Stomach (tissue), 9 donors: Measurements from ENCODE around the gene TMEM140. TPM values are rescaled to one million over a fixed set of nuclear protein-coding genes. Genes with fewer than 3 reads are reported as not detected.
"Not testable (repeated sequence)": the region's sequence is repeated elsewhere in the genome, so short reads cannot be mapped to it uniquely, and the experiment has no call there.

Experiments used
- DNase-seq, 2 donors: peaks; one replicate each; pipeline versions ENCODE4 v3.0.0 to v3.0.0-alpha.2; 2013 to 2019
- H3K27ac ChIP-seq, 5 donors: fragments of 200-600 bp in 4 of 5; sonication (generic) in 4 of 5; one replicate each; pipeline ENCODE4 v1.5.1; 2013 to 2019; ENCODE audit warnings: mild to moderate bottlenecking in 1 of 5, moderate library complexity in 1 of 5
- H3K27me3 ChIP-seq, 3 donors: fragments of 200-600 bp; sonication (generic); one replicate each; pipeline ENCODE4 v1.5.1; 2017 to 2019; ENCODE audit warnings: mixed run types in 1 of 3
- H3K36me3 ChIP-seq, 4 donors: fragments of 200-600 bp; sonication (generic); 1 replicate in 3 of 4; 2 replicates in 1 of 4; pipeline ENCODE4 v1.5.1; 2016 to 2019
- H3K4me1 ChIP-seq, 4 donors: fragments of 200-600 bp; sonication (generic); one replicate each; pipeline ENCODE4 v1.5.1; 2016 to 2019
- H3K4me3 ChIP-seq, 4 donors: fragments of 200-600 bp; sonication (generic) in 3 of 4; one replicate each; pipeline ENCODE4 v1.5.1; 2016 to 2019; ENCODE audit warnings: mild to moderate bottlenecking in 1 of 4
- H3K9me3 ChIP-seq, 4 donors: fragments of 200-600 bp; sonication (generic); one replicate each; pipeline ENCODE4 v1.5.1; 2016 to 2019
- EP300 ChIP-seq: sonication (generic); formaldehyde crosslinking; IDR thresholded peaks from one replicate; pipeline ENCODE4 v1.6.1; 2017; ENCODE audit warnings: antibody characterized with exemption
- POLR2A ChIP-seq, 4 donors: fragments of 450-650 bp; IDR thresholded peaks; one replicate each; pipeline ENCODE4 v1.6.1; 2016; ENCODE audit warnings: antibody characterized with exemption in 4 of 4, control low read depth in 2 of 4, mild to moderate bottlenecking in 1 of 4, moderate library complexity in 1 of 4
- POLR2AphosphoS5 ChIP-seq, 3 donors: sonication (generic); formaldehyde crosslinking; IDR thresholded peaks; one replicate each; pipeline ENCODE4 v1.6.1; 2016; ENCODE audit warnings: antibody characterized with exemption in 3 of 3
- WGBS, 5 donors: extraction: QIAGEN DNeasy Blood & Tissue Kit in 3 of 5; methylation state at CpG; one replicate each; pipeline versions ENCODE4 v1.1.5 to v1.1.7; 2013 to 2018; 5-methylcytosine and 5-hydroxymethylcytosine counted together
- intact Hi-C: fragments of 100-400 bp; cut with DNase I; formaldehyde crosslinking; loops from one replicate; pipeline ENCODE4 v1.15.1; 2023; ENCODE audit warnings: low total_unique reads
- polyA plus RNA-seq, 3 donors: library from polyadenylated mRNA; stranded (reverse); fragments of 200-250 nt; gene quantifications; one replicate each; pipeline ENCODE4 v1.2.3, GENCODE V29; 2013
- total RNA-seq, 5 donors: library from RNA; depleted of rRNA; stranded (reverse); fragments of >200 nt; gene quantifications; one replicate each; pipeline versions ENCODE4 v1.1.0 to v1.2.3, GENCODE V29; 2014 to 2016
- TF ChIP-seq, protein P1 (sequence below), 7 experiments: fragments of 450-650 bp in 4 of 7; fragments of 200-600 bp in 3 of 7; sonication (generic) in 3 of 7; IDR thresholded peaks; one replicate each; pipeline ENCODE4 v1.5.1; 2016 to 2019; ENCODE audit warnings: antibody characterized with exemption in 7 of 7, control low read depth in 2 of 7, mild to moderate bottlenecking in 1 of 7
- donor health status: healthy with polysubstance abuse.
- donor health status: Bipolar disorder and iron deficiency.
- donor health status: healthy.

TMEM140 gene
- total and polyA plus RNA-seq, 8 donors: 0.89 to 18.7 (median 7.9) TPM

DNA sequence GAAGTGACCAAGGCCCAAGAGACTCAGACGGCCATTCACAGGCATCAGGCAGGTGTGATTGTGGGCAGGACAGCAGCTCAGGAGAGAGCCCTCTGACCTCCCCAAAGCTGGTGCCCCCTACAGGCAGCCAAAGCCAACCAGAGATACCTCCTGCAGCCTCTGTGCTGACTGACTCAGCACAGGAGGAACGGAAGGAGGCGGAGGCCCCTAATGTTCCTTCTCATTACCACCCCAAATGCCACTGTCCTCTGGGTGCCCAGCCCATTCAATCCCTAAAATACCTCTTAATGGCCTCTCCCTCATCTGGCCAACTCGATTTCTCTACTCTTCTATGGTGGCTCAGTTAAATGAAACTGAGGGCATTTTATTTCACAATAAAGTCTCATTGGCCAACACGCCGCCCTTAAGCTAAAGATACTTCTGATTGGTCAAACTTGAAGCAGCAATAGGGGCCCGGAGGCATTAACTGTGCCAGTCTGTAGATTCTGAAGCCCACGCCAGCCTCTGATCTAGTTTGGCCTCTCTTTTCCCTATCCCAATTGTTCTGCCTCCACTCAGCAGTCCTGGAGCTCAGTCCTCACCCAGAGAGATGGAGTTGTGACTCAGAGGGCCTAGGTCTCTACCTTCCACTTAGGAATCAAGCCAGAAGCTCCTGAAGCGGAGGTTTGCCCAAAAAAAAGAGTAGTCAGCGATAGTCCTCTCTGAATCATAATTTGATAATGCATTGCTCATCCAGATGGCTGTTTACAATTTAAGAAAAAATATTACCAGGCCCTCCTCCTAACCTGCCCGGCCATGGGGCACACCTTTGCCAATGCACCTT is 21.5 kb downstream of the TMEM140 start:
- intact Hi-C loops: loop anchor here (10.0 kb wide), 1 partner anchor 175 kb away; no protein-coding TSS in a partner anchor
- 49 to 53% (median 52%) methylated on average over 11 of the region's 11 CpGs for WGBS, 5 donors
- no peaks in the 10 kb centered on the region for H3K9me3 ChIP-seq
- peaks cover 31 to 44% (median 39%) of the 10 kb centered on the region in 4 donors for H3K36me3 ChIP-seq
- TF ChIP-seq POLR2AphosphoS5 (IDR thresholded peaks at IDR 0.05): peak in 1 of 3 donors; percentile 32
- TF ChIP-seq POLR2A (IDR thresholded peaks at IDR 0.05): no peak
- TF ChIP-seq, protein P1, sequence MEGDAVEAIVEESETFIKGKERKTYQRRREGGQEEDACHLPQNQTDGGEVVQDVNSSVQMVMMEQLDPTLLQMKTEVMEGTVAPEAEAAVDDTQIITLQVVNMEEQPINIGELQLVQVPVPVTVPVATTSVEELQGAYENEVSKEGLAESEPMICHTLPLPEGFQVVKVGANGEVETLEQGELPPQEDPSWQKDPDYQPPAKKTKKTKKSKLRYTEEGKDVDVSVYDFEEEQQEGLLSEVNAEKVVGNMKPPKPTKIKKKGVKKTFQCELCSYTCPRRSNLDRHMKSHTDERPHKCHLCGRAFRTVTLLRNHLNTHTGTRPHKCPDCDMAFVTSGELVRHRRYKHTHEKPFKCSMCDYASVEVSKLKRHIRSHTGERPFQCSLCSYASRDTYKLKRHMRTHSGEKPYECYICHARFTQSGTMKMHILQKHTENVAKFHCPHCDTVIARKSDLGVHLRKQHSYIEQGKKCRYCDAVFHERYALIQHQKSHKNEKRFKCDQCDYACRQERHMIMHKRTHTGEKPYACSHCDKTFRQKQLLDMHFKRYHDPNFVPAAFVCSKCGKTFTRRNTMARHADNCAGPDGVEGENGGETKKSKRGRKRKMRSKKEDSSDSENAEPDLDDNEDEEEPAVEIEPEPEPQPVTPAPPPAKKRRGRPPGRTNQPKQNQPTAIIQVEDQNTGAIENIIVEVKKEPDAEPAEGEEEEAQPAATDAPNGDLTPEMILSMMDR (IDR thresholded peaks at IDR 0.05): peak in 1 of 7 experiments; percentile 27
- peak overlapping the region; percentile 66 to 91 (median 78) for H3K4me3 ChIP-seq
- no peaks in the 10 kb centered on the region for H3K27me3 ChIP-seq
- H3K4me1 ChIP-seq: peaks cover 35 to 65% (median 60%) of the 10 kb centered on the region in 4 donors
- DNase-seq: peak in 1 of 2 donors; percentile 48
- H3K27ac ChIP-seq: peak overlapping the region; percentile 89 to 99 (median 96)

DNA sequence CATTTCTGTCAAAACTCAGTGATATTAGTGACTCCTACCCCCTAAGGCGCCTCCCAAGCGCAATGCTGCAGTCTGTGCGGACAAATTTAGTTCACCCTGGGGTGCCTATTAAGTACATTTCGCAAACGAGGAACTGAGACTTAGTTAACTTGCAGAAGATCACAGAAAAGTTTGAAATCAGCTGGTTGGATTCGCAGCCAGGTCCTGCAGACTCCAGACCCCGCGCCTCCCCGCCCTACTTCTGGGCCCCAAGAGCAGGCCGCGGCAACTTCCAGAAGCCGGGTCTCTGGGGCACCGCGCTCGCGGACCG is 22.0 kb downstream of the TMEM140 start:
- H3K4me3 ChIP-seq: peak overlapping the region; percentile 66 to 91 (median 78)
- TF ChIP-seq, protein P1 (IDR thresholded peaks at IDR 0.05): no peak
- TF ChIP-seq POLR2AphosphoS5 (IDR thresholded peaks at IDR 0.05) (no peak), EP300 (no peak), POLR2A (IDR thresholded peaks at IDR 0.05) (no peak)
- H3K27me3 ChIP-seq: no peaks in the 10 kb centered on the region
- 1 to 4% (median 1%) methylated on average over 17 of the region's 17 CpGs for WGBS, 5 donors
- DNase-seq: no peak
- no peaks in the 10 kb centered on the region for H3K9me3 ChIP-seq
- H3K36me3 ChIP-seq: peaks cover 27 to 38% (median 34%) of the 10 kb centered on the region in 4 donors
- peak overlapping the region; percentile 89 to 99 (median 96) for H3K27ac ChIP-seq
- intact Hi-C loops: loop anchor here (10.0 kb wide), 1 partner anchor 175 kb away; no protein-coding TSS in a partner anchor
- peaks cover 35 to 63% (median 57%) of the 10 kb centered on the region in 4 donors for H3K4me1 ChIP-seq

DNA sequence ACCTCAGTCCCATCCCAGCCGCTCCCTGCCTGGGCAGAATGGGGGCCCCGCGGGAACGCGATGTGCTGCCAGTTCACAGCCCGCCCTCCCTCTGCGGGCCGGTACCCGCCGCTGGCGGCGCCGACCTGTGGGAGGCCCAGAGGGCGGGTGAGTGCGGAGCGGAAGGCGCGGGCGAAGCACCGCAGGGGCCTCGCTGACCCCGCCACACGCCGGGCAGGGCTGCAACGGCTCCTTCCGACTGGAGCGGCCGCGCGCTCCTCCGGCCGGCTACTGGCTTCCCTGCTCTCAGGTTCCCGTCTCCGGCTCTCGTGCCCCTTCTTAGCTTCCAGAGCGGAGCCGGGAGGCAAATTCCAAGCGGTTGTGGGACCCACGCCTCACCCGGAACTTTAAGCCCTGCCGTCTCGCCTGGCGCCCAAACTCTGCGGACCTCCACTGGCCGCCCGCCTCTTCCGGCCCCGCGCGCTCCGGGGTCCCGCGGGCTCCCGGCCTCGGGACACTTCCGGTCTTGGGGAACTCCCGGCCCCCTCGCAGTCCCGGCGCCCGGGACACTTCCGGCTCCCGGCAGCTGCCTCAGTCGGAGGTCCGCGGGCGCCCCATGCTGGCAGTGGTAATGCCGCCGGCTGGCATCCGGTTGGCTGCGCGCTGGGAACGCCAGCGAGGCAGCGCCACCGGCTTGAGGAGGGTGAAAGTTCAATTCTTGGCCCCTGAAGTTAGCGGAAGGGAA is 22.6 kb downstream of the TMEM140 start, which contains the start of gene CYREN:
CYREN (minus strand) TSS at position 434 of the 724 bp plus-strand sequence. CDS start 1,785 bp downstream, outside the sequence.
- Histone ChIP-seq H3K9me3 (no peaks in the 10 kb centered on the region), H3K27ac (peak within 1 kb of the TSS; percentile 89 to 99 (median 96)), H3K4me1 (peaks cover 35 to 59% (median 54%) of the 10 kb centered on the region in 4 donors), H3K36me3 (peaks cover 25 to 33% (median 28%) of the 10 kb centered on the region in 4 donors), H3K27me3 (no peaks in the 10 kb centered on the region), H3K4me3 (peak within 1 kb of the TSS; percentile 66 to 91 (median 78))
- peak; percentile 96 to 98 for DNase-seq
- WGBS, 5 donors: 0 to 2% (median 1%) methylated on average over 43 to 77 of the region's 77 CpGs
- TF ChIP-seq POLR2AphosphoS5 (IDR thresholded peaks at IDR 0.05): peak; percentile 56 to 84 (median 66)
- no peak for TF ChIP-seq EP300
- TF ChIP-seq POLR2A (IDR thresholded peaks at IDR 0.05): peak in 2 of 4 donors; percentile 46 to 60
- TF ChIP-seq, protein P1 (IDR thresholded peaks at IDR 0.05): peak in 5 of 7 experiments; percentile 30 to 77 (median 66)
- intact Hi-C loops: no loop called here

DNA sequence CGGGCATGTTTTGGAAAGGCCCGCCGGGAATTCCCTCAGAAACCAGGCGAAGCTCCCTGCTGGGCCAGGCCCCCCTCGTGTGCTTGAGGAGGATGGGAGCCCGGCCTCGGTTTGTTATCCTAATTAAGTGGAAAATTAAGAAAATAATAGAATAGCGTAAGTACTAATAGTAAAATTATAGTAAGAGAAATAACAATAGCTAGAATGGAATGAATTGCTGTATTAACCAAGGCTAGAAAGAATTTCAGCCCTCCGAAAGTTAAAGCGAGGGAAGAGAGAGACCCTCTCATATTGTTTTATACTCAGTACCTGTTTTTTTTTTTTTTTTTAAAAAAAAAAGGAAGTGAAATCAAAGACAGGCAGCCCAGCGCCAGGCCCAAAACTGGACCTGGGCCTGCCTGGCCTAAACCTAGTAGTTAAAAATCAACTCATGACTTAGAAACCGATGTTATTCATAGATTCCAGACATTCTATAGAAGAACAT is 23.2 kb downstream of the TMEM140 start:
- Histone ChIP-seq H3K27ac (peak overlapping the region; percentile 89 to 99 (median 96)), H3K36me3 (peaks cover 19 to 27% (median 22%) of the 10 kb centered on the region in 4 donors), H3K4me1 (peaks cover 35 to 53% (median 51%) of the 10 kb centered on the region in 4 donors), H3K4me3 (peak overlapping the region; percentile 66 to 91 (median 78))
- DNase-seq, intact Hi-C loops, H3K9me3 ChIP-seq, H3K27me3 ChIP-seq: not testable (repeated sequence)
- WGBS, 5 donors: 23 to 28% (median 25%) methylated on average over 12 of the region's 12 CpGs
